Peyer's patch (tissue), 4 donors: ENCODE data around the gene THADA. TPM values are rescaled to one million over a fixed set of nuclear protein-coding genes. Genes with fewer than 3 reads are reported as not detected.
A peak's percentile ranks its signal among the peaks of the same experiment; 100 is the strongest.
"Not testable (repeated sequence)": the region's sequence is repeated elsewhere in the genome, so short reads cannot be mapped to it uniquely, and the experiment has no call there.

Source experiments
- DNase-seq, 3 donors: peaks; one replicate each; pipeline ENCODE4 v3.0.0-alpha.2; 2017 to 2019
- H3K27ac ChIP-seq, 4 donors: fragments of 200-600 bp; sonication (generic); one replicate each; pipeline ENCODE4 v1.5.1; 2016 to 2019
- H3K27me3 ChIP-seq, 2 donors: fragments of 200-600 bp; sonication (generic); one replicate each; pipeline ENCODE4 v1.5.1; 2019
- H3K36me3 ChIP-seq, 3 donors: fragments of 200-600 bp; sonication (generic); one replicate each; pipeline ENCODE4 v1.5.1; 2016 to 2019
- H3K4me1 ChIP-seq, 4 donors: fragments of 200-600 bp; sonication (generic); one replicate each; pipeline ENCODE4 v1.5.1; 2016 to 2019
- H3K4me3 ChIP-seq, 4 donors: fragments of 200-600 bp; sonication (generic); 1 replicate in 3 of 4; 2 replicates in 1 of 4; pipeline ENCODE4 v1.5.1; 2016 to 2019; ENCODE audit warnings: mild to moderate bottlenecking in 1 of 4
- H3K9me3 ChIP-seq, 4 donors: fragments of 200-600 bp; sonication (generic); one replicate each; pipeline ENCODE4 v1.5.1; 2016 to 2019; ENCODE audit warnings: mild to moderate bottlenecking in 1 of 4
- CTCF ChIP-seq, 6 experiments: fragments of 450-650 bp in 4 of 6; fragments of 200-600 bp in 2 of 6; sonication (generic) in 1 of 6; IDR thresholded peaks; one replicate each; pipeline ENCODE4 v1.5.1; 2017 to 2019; ENCODE audit warnings: antibody characterized with exemption in 6 of 6, mild to moderate bottlenecking in 3 of 6, moderate library complexity in 1 of 6
- POLR2A ChIP-seq, 2 donors: fragments of 450-650 bp; IDR thresholded peaks; one replicate each; pipeline ENCODE4 v1.5.1; 2017; ENCODE audit warnings: antibody characterized with exemption in 2 of 2, mild to moderate bottlenecking in 2 of 2, moderate library complexity in 2 of 2
- total RNA-seq, 4 donors: library from RNA; depleted of rRNA; stranded (reverse); fragments of >200 nt; gene quantifications; one replicate each; pipeline ENCODE4 v1.1.0, GENCODE V29; 2016

Gene THADA
- total RNA-seq, 4 donors from 2014 or later, result 19.3 to 76.7 (median 26.3) TPM

GRCh38 chr2:43399515-43400264 is 196.1 kb downstream of the THADA start:
- DNase-seq, result no peak
- Histone ChIP-seq H3K27me3 (no peaks in the 10 kb centered on the region), H3K9me3 (no peaks in the 10 kb centered on the region), H3K4me3 (no peak overlapping the region), H3K4me1 (peaks cover 0 to 3% (median 0%) of the 10 kb centered on the region in 4 donors), H3K27ac (peak overlapping the region; percentile 26 to 83 (median 30)), H3K36me3 (no peaks in the 10 kb centered on the region)
- TF ChIP-seq CTCF (IDR thresholded peaks at IDR 0.05) (no peak), POLR2A (IDR thresholded peaks at IDR 0.05) (no peak)

GRCh38 chr2:43399098-43399497 is 196.7 kb downstream of the THADA start:
- TF ChIP-seq POLR2A (IDR thresholded peaks at IDR 0.05) (no peak), CTCF (IDR thresholded peaks at IDR 0.05) (no peak)
- Histone ChIP-seq H3K27me3 (no peaks in the 10 kb centered on the region), H3K4me1 (peaks cover 0 to 3% (median 0%) of the 10 kb centered on the region in 4 donors), H3K9me3 (no peaks in the 10 kb centered on the region), H3K27ac (peak overlapping the region; percentile 26 to 83 (median 30)), H3K4me3 (no peak overlapping the region), H3K36me3 (no peaks in the 10 kb centered on the region)
- DNase-seq, result no peak

GRCh38 chr2:43397821-43398220 is 198.0 kb downstream of the THADA start:
- no peak overlapping the region for H3K4me3 ChIP-seq
- no peak for DNase-seq
- TF ChIP-seq CTCF (IDR thresholded peaks at IDR 0.05), result no peak
- no peak for TF ChIP-seq POLR2A (IDR thresholded peaks at IDR 0.05)
- no peaks in the 10 kb centered on the region for H3K27me3 ChIP-seq
- no peaks in the 10 kb centered on the region for H3K9me3 ChIP-seq
- peak overlapping the region in 2 of 4 donors; percentile 10 to 83 for H3K27ac ChIP-seq
- peaks cover 0 to 3% (median 0%) of the 10 kb centered on the region in 4 donors for H3K4me1 ChIP-seq
- no peaks in the 10 kb centered on the region for H3K36me3 ChIP-seq

- Histone ChIP-seq H3K4me1 (peaks cover 0 to 3% (median 0%) of the 10 kb centered on the region in 4 donors), H3K4me3 (no peak overlapping the region), H3K9me3 (no peaks in the 10 kb centered on the region), H3K36me3 (no peaks in the 10 kb centered on the region), H3K27me3 (no peaks in the 10 kb centered on the region), H3K27ac (peak overlapping the region in 2 of 4 donors; percentile 7 to 20)
- no peak for TF ChIP-seq CTCF (IDR thresholded peaks at IDR 0.05)
- no peak for TF ChIP-seq POLR2A (IDR thresholded peaks at IDR 0.05)
- DNase-seq, result no peak
These were observed 198.4 kb downstream of the THADA start for GRCh38 chr2:43397411-43397810.

- not testable (repeated sequence) for H3K9me3 ChIP-seq, H3K4me1 ChIP-seq, H3K4me3 ChIP-seq, H3K27ac ChIP-seq, H3K27me3 ChIP-seq, DNase-seq, H3K36me3 ChIP-seq
These were observed 199.5 kb downstream of the THADA start for GRCh38 chr2:43396344-43396743.

- Histone ChIP-seq H3K9me3 (no peaks in the 10 kb centered on the region), H3K4me1 (no peaks in the 10 kb centered on the region), H3K27me3 (no peaks in the 10 kb centered on the region), H3K4me3 (no peak overlapping the region), H3K27ac (no peak overlapping the region), H3K36me3 (no peaks in the 10 kb centered on the region)
- no peak for TF ChIP-seq CTCF (IDR thresholded peaks at IDR 0.05)
- no peak for TF ChIP-seq POLR2A (IDR thresholded peaks at IDR 0.05)
- no peak for DNase-seq
These were observed 201.9 kb downstream of the THADA start for GRCh38 chr2:43393918-43394317.
